WTC11 (cell line): Measurements from ENCODE around the gene MUC12.
"Not testable (repeated sequence)": the region's sequence is repeated elsewhere in the genome, so short reads cannot be mapped to it uniquely, and the experiment has no call there.

Experiments
- CTCF ChIP-seq: fragments of 200-600 bp; IDR thresholded peaks from 2 replicates; pipeline ENCODE4 v1.8.0; 2022; ENCODE audit warnings: antibody characterized with exemption
- FOXJ3 ChIP-seq: sonication (generic); formaldehyde crosslinking; IDR thresholded peaks from 2 replicates; pipeline ENCODE4 v1.9.0; 2021; ENCODE audit warnings: missing genetic modification reagents, mild to moderate bottlenecking, borderline replicate concordance
- MAX ChIP-seq: sonication (generic); formaldehyde crosslinking; IDR thresholded peaks from 2 replicates; pipeline ENCODE4 v1.8.0; 2022; ENCODE audit warnings: mild to moderate bottlenecking, missing genetic modification reagents
- PRDM15 ChIP-seq: sonication (generic); formaldehyde crosslinking; IDR thresholded peaks from 2 replicates; pipeline ENCODE4 v1.8.0; 2022; ENCODE audit warnings: missing genetic modification reagents
- ZNF317 ChIP-seq: sonication (generic); formaldehyde crosslinking; IDR thresholded peaks from 2 replicates; pipeline ENCODE4 v1.8.1; 2023; ENCODE audit warnings: low read depth, mild to moderate bottlenecking, moderate library complexity, missing genetic modification reagents, borderline replicate concordance

GRCh38 chr7:101065162-101065561, 95.8 kb downstream of the MUC12 start:
- not testable (repeated sequence) for TF ChIP-seq CTCF; FOXJ3 (CRISPR knock-in tag); ZNF317 (CRISPR knock-in tag); MAX; PRDM15 (CRISPR knock-in tag)
